ENCODE results near the gene ITPRID1. TPM values are rescaled to one million over a fixed set of nuclear protein-coding genes. Genes with fewer than 3 reads are reported as not detected.
A peak's percentile ranks its signal among the peaks of the same experiment; 100 is the strongest.

The ITPRID1 gene
- total and polyA plus RNA-seq, 9 of the 15 experiments (the other 6 are each of a cell fraction or from before 2014, with no cell fraction given), result not detected

- 0% methylated on average over 2 of the region's 2 CpGs for WGBS (ENCODE audit: insufficient coverage, low coverage, missing lambda C conversion rate)
- DNase-seq (ENCODE audit: extremely low read depth in 1 of 4, low spot score in 3 of 4) (no peak), ATAC-seq (no peak), FAIRE-seq (no peak)
- Histone ChIP-seq H3K36me3 (ENCODE audit: control insufficient read depth, insufficient read depth, low read length) (no peaks in the 10 kb centered on the region), H2AFZ (ENCODE audit: low read depth, low read length) (no peak overlapping the region), H3K27me3 (ENCODE audit: control insufficient read depth in 2 of 2, insufficient read depth in 2 of 2, low read length in 2 of 2) (no peaks in the 10 kb centered on the region), H3K9me3 (replicated peaks; ENCODE audit: control insufficient read depth, insufficient read depth, low read depth, low read length) (no peaks in the 10 kb centered on the region), H4K20me1 (replicated peaks; ENCODE audit: control insufficient read depth, insufficient read depth, low read length) (no peaks in the 10 kb centered on the region), H3K79me2 (ENCODE audit: control insufficient read depth, insufficient read depth, low read length) (no peaks in the 10 kb centered on the region), H3K4me3 (no peak overlapping the region), H3K4me2 (ENCODE audit: insufficient read depth, low read length) (no peak overlapping the region), H3K27ac (ENCODE audit: extremely low read depth, low read depth, low read length) (no peak overlapping the region), H3K4me1 (replicated peaks in 1 of 2; ENCODE audit: control insufficient read depth in 2 of 2, insufficient read depth in 2 of 2, low read length in 2 of 2) (no peaks in the 10 kb centered on the region), H3K9me1 (ENCODE audit: control insufficient read depth, insufficient read depth, low read length) (no peaks in the 10 kb centered on the region), H3K9ac (ENCODE audit: insufficient read depth in 1 of 2, low read depth in 2 of 2, low read length in 2 of 2) (no peak overlapping the region)
- no TSS peak for BruUV-seq (replicated peaks)
- in situ Hi-C loops (cut with MboI), result no loop called here
- CTCF ChIA-PET (ENCODE audit: low intra/inter-chr PET ratio), result no interaction called here
- peak; percentile 46; the same call in 1 of the 2 replicates for TF ChIP-seq SPI1 (IDR thresholded peaks at IDR 0.05; ENCODE audit: borderline replicate concordance, low read depth, low read length)
- no peak for TF ChIP-seq RUNX1 (IDR thresholded peaks at IDR 0.05; ENCODE audit: low read depth)
- POLR2A ChIA-PET, result no interaction called here
- intact Hi-C loops (cut with micrococcal nuclease), result no loop called here
Observed at GRCh38 chr7:31699050-31699449, 185.2 kb downstream of the ITPRID1 start.

- no peaks in the 10 kb centered on the region for H3K9me3 ChIP-seq (replicated peaks; ENCODE audit: control insufficient read depth, insufficient read depth, low read depth, low read length)
- H3K27me3 ChIP-seq (ENCODE audit: control insufficient read depth in 2 of 2, insufficient read depth in 2 of 2, low read length in 2 of 2), result peaks cover 2 to 6% of the 10 kb centered on the region in 2 experiments; a peak in 2 of 5 replicates
- H3K4me1 ChIP-seq (replicated peaks in 1 of 2; ENCODE audit: control insufficient read depth in 2 of 2, insufficient read depth in 2 of 2, low read length in 2 of 2), result no peaks in the 10 kb centered on the region
- no peak overlapping the region for H3K9ac ChIP-seq (ENCODE audit: insufficient read depth in 1 of 2, low read depth in 2 of 2, low read length in 2 of 2)
- FAIRE-seq, result no peak
- in situ Hi-C loops (cut with MboI), result no loop called here
- no peak overlapping the region for H2AFZ ChIP-seq (ENCODE audit: low read depth, low read length)
- H3K27ac ChIP-seq (ENCODE audit: extremely low read depth, low read depth, low read length), result no peak overlapping the region
- ATAC-seq, result no peak
- BruUV-seq (replicated peaks), result no TSS peak
- no peaks in the 10 kb centered on the region for H3K9me1 ChIP-seq (ENCODE audit: control insufficient read depth, insufficient read depth, low read length)
- H3K79me2 ChIP-seq (ENCODE audit: control insufficient read depth, insufficient read depth, low read length), result no peaks in the 10 kb centered on the region
- no peaks in the 10 kb centered on the region for H3K36me3 ChIP-seq (ENCODE audit: control insufficient read depth, insufficient read depth, low read length)
- POLR2A ChIA-PET, result no interaction called here
- no peaks in the 10 kb centered on the region for H4K20me1 ChIP-seq (replicated peaks; ENCODE audit: control insufficient read depth, insufficient read depth, low read length)
- CTCF ChIA-PET (ENCODE audit: low intra/inter-chr PET ratio), result no interaction called here
- no peak overlapping the region for H3K4me2 ChIP-seq (ENCODE audit: insufficient read depth, low read length)
- intact Hi-C loops (cut with micrococcal nuclease), result no loop called here
- 4% methylated on average over 3 of the region's 3 CpGs for WGBS (ENCODE audit: insufficient coverage, low coverage, missing lambda C conversion rate)
- no peak overlapping the region for H3K4me3 ChIP-seq
- DNase-seq (ENCODE audit: extremely low read depth in 1 of 4, low spot score in 3 of 4), result no peak
- TF ChIP-seq NFE2 (IDR thresholded peaks at IDR 0.05; ENCODE audit: low read depth) (no peak), ZNF311 (CRISPR knock-in tag; IDR thresholded peaks at IDR 0.05) (no peak), ZBTB17 (CRISPR knock-in tag; IDR thresholded peaks at IDR 0.05) (no peak), THAP12 (CRISPR knock-in tag; IDR thresholded peaks at IDR 0.05) (no peak), SRF (CRISPR knock-in tag; IDR thresholded peaks at IDR 0.05) (no peak), TRIM24 (IDR thresholded peaks at IDR 0.05) (no peak), XRCC4 (IDR thresholded peaks at IDR 0.05; ENCODE audit: extremely low read depth, insufficient read depth, insufficient read length) (no peak), ZNF609 (CRISPR knock-in tag; IDR thresholded peaks at IDR 0.05; ENCODE audit: borderline replicate concordance) (no peak)
Observed at GRCh38 chr7:31702354-31702753, 188.5 kb downstream of the ITPRID1 start.
